Measurements from ENCODE around the gene ERVV-1. TPM values are rescaled to one million over a fixed set of nuclear protein-coding genes. Genes with fewer than 3 reads are reported as not detected.
"Not testable (repeated sequence)": the region's sequence is repeated elsewhere in the genome, so short reads cannot be mapped to it uniquely, and the experiment has no call there.

The ERVV-1 gene
- not detected for total RNA-seq

GRCh38 chr19:53013621-53014020, at the start of gene ERVV-1:
Gene ERVV-1 (plus strand): TSS chr19:53013921. CDS start chr19:53014091, 170 bp downstream.
- Mint-ChIP-seq H3K27ac (no peak within 1 kb of the TSS), H3K4me3 (no peak within 1 kb of the TSS), H3K27me3 (ENCODE audit: low read depth) (no peaks in the 10 kb centered on the region), H3K36me3 (ENCODE audit: insufficient read depth in 2 of 2) (peaks cover 1 to 6% of the 10 kb centered on the region in 2 donors), H3K4me1 (ENCODE audit: low read depth) (no peaks in the 10 kb centered on the region), H3K9me3 (peaks cover 2 to 10% of the 10 kb centered on the region in 2 donors)
- no peak for DNase-seq
- no peak for ATAC-seq (replicated peaks in 1 of 2)

GRCh38 chr19:52967772-52968171, 45.9 kb upstream of the ERVV-1 start:
- no peaks in the 10 kb centered on the region for H3K27me3 Mint-ChIP-seq (ENCODE audit: low read depth)
- H3K27ac Mint-ChIP-seq = no peak overlapping the region
- H3K36me3 Mint-ChIP-seq (ENCODE audit: insufficient read depth in 2 of 2) = peaks cover 23 to 40% of the 10 kb centered on the region in 2 donors
- DNase-seq = no peak
- H3K4me1 Mint-ChIP-seq (ENCODE audit: low read depth) = peaks cover 11% of the 10 kb centered on the region
- no peak for ATAC-seq (replicated peaks in 1 of 2)
- H3K9me3 Mint-ChIP-seq = peaks cover 9 to 20% of the 10 kb centered on the region in 2 donors
- no peak overlapping the region for H3K4me3 Mint-ChIP-seq

GRCh38 chr19:52981329-52981728, 32.4 kb upstream of the ERVV-1 start:
- no peaks in the 10 kb centered on the region for H3K27me3 Mint-ChIP-seq (ENCODE audit: low read depth)
- H3K4me3 Mint-ChIP-seq = no peak overlapping the region
- no peak overlapping the region for H3K27ac Mint-ChIP-seq
- H3K9me3 Mint-ChIP-seq = peaks cover 6 to 7% of the 10 kb centered on the region in 2 donors
- no peaks in the 10 kb centered on the region for H3K4me1 Mint-ChIP-seq (ENCODE audit: low read depth)
- no peak for DNase-seq
- ATAC-seq (replicated peaks in 1 of 2) = no peak
- peaks cover 4 to 12% of the 10 kb centered on the region in 2 donors for H3K36me3 Mint-ChIP-seq (ENCODE audit: insufficient read depth in 2 of 2)

- not testable (repeated sequence) for ATAC-seq (replicated peaks in 1 of 2); H3K27ac Mint-ChIP-seq; H3K4me3 Mint-ChIP-seq; DNase-seq; H3K4me1 Mint-ChIP-seq (ENCODE audit: low read depth); H3K27me3 Mint-ChIP-seq (ENCODE audit: low read depth)
- Mint-ChIP-seq H3K36me3 (ENCODE audit: insufficient read depth in 2 of 2) (peaks cover 13 to 22% of the 10 kb centered on the region in 2 donors), H3K9me3 (peaks cover 13 to 14% of the 10 kb centered on the region in 2 donors)
Measured at GRCh38 chr19:52983167-52983566, 30.6 kb upstream of the ERVV-1 start.

DNA sequence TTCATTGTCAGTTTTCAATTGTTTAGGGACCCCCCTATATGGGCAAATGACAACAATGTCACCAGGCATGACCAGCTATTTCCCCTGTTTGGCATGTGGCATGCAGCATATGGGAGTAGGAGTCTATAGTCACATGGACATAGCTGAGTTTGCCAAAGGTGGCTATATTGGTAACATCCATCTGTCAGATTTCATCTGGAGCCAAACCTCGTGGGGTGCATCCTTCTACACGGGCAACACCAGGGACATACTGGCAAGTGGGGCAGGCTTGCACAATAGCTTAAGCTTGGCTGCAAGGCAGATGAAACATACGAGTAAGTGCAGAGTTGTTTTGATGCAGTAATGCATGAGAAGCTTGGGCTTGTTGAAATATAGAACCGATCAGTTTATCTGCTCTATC, 26.5 kb upstream of the ERVV-1 start:
- H3K36me3 Mint-ChIP-seq (ENCODE audit: insufficient read depth in 2 of 2) = peaks cover 16 to 31% of the 10 kb centered on the region in 2 donors
- no peaks in the 10 kb centered on the region for H3K27me3 Mint-ChIP-seq (ENCODE audit: low read depth)
- H3K9me3 Mint-ChIP-seq = peaks cover 14 to 17% of the 10 kb centered on the region in 2 donors
- H3K4me1 Mint-ChIP-seq (ENCODE audit: low read depth) = peaks cover 6% of the 10 kb centered on the region
- no peak for DNase-seq
- no peak for ATAC-seq (replicated peaks in 1 of 2)
- no peak overlapping the region for H3K4me3 Mint-ChIP-seq
- H3K27ac Mint-ChIP-seq = no peak overlapping the region

DNA sequence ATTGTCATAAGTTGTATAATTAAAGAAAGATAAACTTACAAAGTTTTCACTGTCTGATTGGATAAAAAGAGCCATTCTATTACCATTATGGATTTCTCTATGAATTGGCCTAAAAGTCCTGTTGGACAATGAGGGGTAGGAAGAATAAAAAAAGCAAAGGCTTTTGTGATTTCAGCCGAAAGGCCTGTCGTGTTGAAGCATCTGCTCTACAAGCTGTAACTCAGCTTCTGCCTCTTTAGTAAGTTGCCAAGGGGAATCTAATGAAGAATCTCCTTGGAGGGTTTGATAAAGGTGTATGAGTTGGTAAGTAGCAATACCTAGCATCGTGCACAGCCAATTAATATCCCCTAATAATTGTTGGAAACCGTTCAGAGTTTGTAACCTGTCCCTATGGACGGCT, 25.2 kb upstream of the ERVV-1 start:
- no peak overlapping the region for H3K27ac Mint-ChIP-seq
- no peak overlapping the region for H3K4me3 Mint-ChIP-seq
- H3K27me3 Mint-ChIP-seq (ENCODE audit: low read depth) = no peaks in the 10 kb centered on the region
- DNase-seq (no peak), ATAC-seq (replicated peaks in 1 of 2) (no peak)
- H3K4me1 Mint-ChIP-seq (ENCODE audit: low read depth) = peaks cover 17% of the 10 kb centered on the region
- peaks cover 15 to 18% of the 10 kb centered on the region in 2 donors for H3K9me3 Mint-ChIP-seq
- H3K36me3 Mint-ChIP-seq (ENCODE audit: insufficient read depth in 2 of 2) = peaks cover 19 to 31% of the 10 kb centered on the region in 2 donors

DNA sequence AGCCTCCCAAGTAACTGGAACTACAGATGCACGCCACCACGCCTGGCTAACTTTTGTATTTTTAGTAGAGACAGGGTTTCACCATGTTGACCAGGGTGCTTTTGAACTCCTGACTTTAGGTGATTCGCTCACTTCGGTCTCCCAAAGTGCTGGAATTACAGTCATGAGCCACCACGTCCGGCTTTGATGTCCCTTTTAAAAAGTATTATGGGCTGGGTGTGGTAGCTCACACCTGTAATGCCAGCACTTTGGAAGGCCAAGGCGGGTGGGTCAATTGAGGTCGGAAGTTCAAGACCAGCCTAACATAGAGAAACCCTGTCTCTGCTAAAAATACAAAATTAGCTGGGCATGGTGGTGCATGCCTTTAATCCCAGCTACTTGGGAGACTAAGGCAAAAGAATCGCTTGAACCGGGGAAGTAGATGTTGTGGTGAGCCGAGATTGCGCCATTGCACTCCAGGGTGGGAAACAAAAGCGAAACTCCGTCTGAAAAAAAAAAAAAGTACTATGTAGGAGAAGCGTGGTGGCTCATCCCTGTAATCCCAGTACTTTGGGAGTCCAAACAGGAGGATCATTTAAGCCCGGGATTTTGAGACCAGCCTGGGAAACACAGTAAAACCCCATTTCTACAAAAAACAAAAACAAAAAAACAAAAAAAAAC, 22.8 kb upstream of the ERVV-1 start:
- DNase-seq = no peak
- Mint-ChIP-seq H3K9me3 (peaks cover 10 to 16% of the 10 kb centered on the region in 2 donors), H3K27ac (no peak overlapping the region), H3K27me3 (ENCODE audit: low read depth) (no peaks in the 10 kb centered on the region), H3K36me3 (ENCODE audit: insufficient read depth in 2 of 2) (peaks cover 19 to 26% of the 10 kb centered on the region in 2 donors), H3K4me3 (no peak overlapping the region), H3K4me1 (ENCODE audit: low read depth) (peaks cover 17% of the 10 kb centered on the region)
- ATAC-seq (replicated peaks in 1 of 2) = no peak

DNA sequence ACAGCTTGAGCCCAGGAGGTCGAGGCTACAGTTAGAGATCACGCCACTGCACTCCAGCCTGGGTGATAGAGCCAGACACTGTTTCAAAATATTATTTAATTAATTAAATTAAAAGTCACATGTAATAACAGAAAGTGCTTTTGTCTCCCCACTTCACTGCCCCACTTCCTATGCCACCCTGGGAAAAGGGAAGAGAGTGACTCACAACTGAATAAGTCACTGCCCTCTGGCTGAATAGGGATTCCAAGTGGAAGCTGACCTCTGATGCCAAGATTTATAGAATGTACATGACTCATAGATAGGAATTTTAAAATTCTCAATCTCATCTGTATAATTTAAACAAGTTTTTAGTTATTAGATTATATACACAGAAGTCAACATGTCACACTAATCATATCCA, 22.2 kb upstream of the ERVV-1 start:
- Mint-ChIP-seq H3K4me3 (peak overlapping the region in 1 of 2 donors; percentile 87), H3K4me1 (ENCODE audit: low read depth) (peaks cover 17% of the 10 kb centered on the region), H3K36me3 (ENCODE audit: insufficient read depth in 2 of 2) (peaks cover 15 to 27% of the 10 kb centered on the region in 2 donors), H3K27me3 (ENCODE audit: low read depth) (no peaks in the 10 kb centered on the region), H3K9me3 (peaks cover 10 to 16% of the 10 kb centered on the region in 2 donors), H3K27ac (no peak overlapping the region)
- no peak for DNase-seq
- ATAC-seq (replicated peaks in 1 of 2) = no peak

DNA sequence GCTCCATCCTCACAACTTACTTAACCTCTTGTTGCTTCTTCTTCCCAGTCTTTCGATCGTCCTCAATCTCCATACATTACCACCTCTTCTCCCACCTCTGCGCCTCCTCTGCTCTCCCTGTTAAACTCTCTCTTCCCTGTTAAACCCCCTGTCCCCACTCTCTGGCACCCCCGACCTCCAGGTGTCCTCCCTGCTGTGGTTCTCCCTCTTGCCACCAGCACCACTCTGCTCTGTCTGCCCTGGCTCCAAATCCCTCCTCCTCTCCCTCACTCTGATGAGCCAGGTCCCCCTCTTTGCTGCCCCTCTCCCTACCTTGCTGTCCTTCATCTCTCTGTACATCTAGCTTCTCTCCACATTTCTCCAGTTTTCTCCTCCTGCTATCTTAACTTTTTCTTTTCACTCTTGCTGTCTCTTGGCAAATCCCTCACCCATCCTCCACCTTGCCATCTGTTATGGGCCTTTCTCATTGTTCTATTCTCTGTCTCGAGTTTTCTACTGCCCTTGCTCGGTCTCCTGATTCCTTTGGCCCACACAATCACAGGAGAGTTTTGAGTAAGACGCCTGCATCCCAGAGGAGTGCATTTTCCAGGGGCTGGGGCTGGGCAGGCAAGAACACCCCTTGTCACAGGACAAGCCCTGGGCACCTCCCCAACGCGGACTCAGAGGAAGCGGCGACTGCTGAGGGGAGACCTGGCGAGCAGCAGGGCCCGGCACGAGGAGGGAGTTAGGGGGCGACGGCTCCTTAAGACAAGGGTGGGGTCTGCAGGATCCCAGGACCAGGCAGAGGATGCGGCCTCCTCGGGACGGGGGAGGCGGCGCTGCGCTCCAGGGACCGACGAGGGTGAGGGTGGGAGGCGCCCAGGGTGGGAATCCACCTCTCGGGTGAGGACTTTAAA, 21.4 kb upstream of the ERVV-1 start:
- Mint-ChIP-seq H3K27ac (no peak overlapping the region), H3K4me1 (ENCODE audit: low read depth) (peaks cover 17% of the 10 kb centered on the region), H3K36me3 (ENCODE audit: insufficient read depth in 2 of 2) (peaks cover 10 to 23% of the 10 kb centered on the region in 2 donors), H3K4me3 (peak overlapping the region; percentile 75 to 87), H3K9me3 (peaks cover 8 to 10% of the 10 kb centered on the region in 2 donors), H3K27me3 (ENCODE audit: low read depth) (no peaks in the 10 kb centered on the region)
- DNase-seq = peak; percentile 2
- peak in 1 of 2 donors; percentile 3 for ATAC-seq (replicated peaks in 1 of 2)

- Mint-ChIP-seq H3K36me3 (ENCODE audit: insufficient read depth in 2 of 2) (peaks cover 8 to 18% of the 10 kb centered on the region in 2 donors), H3K9me3 (peaks cover 5 to 8% of the 10 kb centered on the region in 2 donors), H3K4me1 (ENCODE audit: low read depth) (peaks cover 17% of the 10 kb centered on the region), H3K27me3 (ENCODE audit: low read depth) (peaks cover 5% of the 10 kb centered on the region), H3K27ac (no peak overlapping the region), H3K4me3 (peak overlapping the region; percentile 83 to 87)
- ATAC-seq (replicated peaks in 1 of 2) = peak; percentile 93 to 97
- DNase-seq = peak; percentile 88
Measured at GRCh38 chr19:52993342-52994178, 20.2 kb upstream of the ERVV-1 start.

- DNase-seq (no peak), ATAC-seq (replicated peaks in 1 of 2) (no peak)
- Mint-ChIP-seq H3K27me3 (ENCODE audit: low read depth) (peaks cover 13% of the 10 kb centered on the region), H3K9me3 (peaks cover 3 to 8% of the 10 kb centered on the region in 2 donors), H3K4me3 (no peak overlapping the region), H3K4me1 (ENCODE audit: low read depth) (peaks cover 17% of the 10 kb centered on the region), H3K36me3 (ENCODE audit: insufficient read depth in 2 of 2) (peaks cover 8 to 14% of the 10 kb centered on the region in 2 donors), H3K27ac (no peak overlapping the region)
Measured at GRCh38 chr19:52995711-52996110, 18.0 kb upstream of the ERVV-1 start.

DNA sequence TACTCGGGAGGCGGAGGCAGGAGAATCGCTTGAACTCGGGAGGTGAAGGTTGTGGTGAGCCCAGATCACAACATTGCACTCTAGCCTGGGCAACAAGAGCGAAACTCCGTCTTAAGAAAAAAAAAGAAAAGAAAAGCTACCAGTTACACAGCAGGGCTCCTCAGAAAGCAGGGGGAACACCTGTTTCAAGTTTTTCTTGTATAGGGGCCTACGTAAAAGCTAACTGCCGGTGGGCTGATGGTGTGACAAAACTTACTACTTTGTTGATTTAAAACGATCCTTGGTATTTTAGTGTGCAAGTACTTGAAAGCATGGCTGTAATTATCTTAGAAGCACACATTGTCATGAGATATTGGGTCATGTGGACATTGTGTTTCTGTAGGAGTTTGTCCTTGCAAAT, 15.7 kb upstream of the ERVV-1 start:
- H3K27me3 Mint-ChIP-seq (ENCODE audit: low read depth) = peaks cover 13% of the 10 kb centered on the region
- peaks cover 2 to 12% of the 10 kb centered on the region in 2 donors for H3K36me3 Mint-ChIP-seq (ENCODE audit: insufficient read depth in 2 of 2)
- peaks cover 2% of the 10 kb centered on the region in 2 donors for H3K9me3 Mint-ChIP-seq
- H3K4me1 Mint-ChIP-seq (ENCODE audit: low read depth) = peaks cover 4% of the 10 kb centered on the region
- no peak overlapping the region for H3K27ac Mint-ChIP-seq
- no peak overlapping the region for H3K4me3 Mint-ChIP-seq
- DNase-seq (no peak), ATAC-seq (replicated peaks in 1 of 2) (no peak)

All from activated T-cell treated with anti-CD3 and anti-CD28 coated beads, Interleukin-2, amount 50 U/mL, for 72 hours (primary cell).